ENCODE data around the gene KCNK18.

DNA sequence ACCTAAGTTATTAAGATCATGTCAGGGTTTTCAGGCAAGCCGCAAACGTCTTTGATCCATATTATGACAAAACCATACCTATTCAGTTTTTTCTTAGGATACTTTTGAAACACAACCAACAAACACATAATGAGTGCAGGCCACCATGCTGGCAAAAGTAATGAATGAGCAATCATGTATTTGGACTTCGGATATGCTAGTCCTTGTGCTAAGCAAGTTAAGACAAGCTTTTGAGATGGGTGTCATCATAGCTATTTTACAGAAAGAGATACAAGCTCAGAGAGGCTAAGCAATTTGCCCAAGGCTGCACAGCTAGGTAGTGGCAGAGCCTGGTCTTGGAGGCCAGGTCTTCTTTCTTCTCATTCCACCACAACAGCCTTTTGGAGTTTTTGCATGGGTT lies 12.5 kb upstream of the KCNK18 start:
- TF ChIP-seq CTCF (IDR thresholded peaks at IDR 0.05) (no peak), POLR2A (IDR thresholded peaks at IDR 0.05) (no peak)

Data from body of pancreas (tissue), 4 donors.